Measurements from ENCODE around the gene PPM1D.

PPM1D gene

DNA sequence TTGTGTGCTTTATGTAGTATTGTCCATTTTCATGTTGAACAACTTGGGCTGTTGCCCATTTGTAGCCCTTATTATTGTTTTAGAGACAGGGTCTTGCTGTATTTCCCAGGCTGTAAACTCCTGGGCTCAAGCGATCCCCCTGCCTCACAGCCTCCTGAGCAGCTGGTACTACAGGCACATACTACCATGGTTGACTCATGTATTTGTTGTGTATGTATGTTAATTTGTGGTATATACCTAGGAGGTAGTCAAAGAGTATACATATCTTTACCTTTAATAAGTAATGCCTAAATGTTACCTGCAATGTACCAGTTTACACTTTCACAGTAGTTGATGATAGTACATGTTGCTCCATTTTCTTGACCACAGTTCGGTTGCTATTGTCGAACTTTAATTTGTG is 18.1 kb downstream of the PPM1D start:
- in situ Hi-C loops (cut with MboI; ENCODE audit: low sequenced_read_pairs), result no loop called here

DNA sequence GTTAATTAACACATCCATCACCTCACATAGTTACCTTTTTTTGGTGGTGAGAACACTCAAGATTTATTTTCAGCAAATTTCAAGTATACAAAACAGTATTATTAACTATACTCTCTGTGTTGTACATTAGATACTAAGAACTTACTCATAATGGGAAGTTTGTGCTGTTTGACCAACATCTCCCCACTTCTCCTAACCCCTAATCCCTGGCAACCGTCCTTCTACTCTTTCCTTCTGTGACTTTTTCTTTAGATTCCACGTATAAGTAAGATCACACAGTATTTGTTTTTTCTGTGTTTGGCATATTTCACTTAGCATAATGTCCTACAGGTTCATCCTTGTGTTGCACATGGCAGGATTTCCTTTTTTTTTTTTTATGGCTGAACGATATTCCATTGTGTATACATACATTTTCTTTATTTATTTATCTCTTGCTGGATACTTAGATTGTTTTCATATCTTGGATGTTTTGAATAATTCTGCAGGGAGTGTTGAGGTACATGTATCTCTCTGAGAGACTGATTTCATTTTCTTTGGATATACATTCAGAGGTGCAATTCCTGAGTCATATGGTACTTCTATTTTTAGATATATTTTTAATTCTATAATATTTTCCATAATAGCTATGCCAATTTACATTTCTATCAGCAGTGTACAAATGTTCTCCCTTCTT is 19.0 kb downstream of the PPM1D start:
- in situ Hi-C loops (cut with MboI; ENCODE audit: low sequenced_read_pairs), result no loop called here

DNA sequence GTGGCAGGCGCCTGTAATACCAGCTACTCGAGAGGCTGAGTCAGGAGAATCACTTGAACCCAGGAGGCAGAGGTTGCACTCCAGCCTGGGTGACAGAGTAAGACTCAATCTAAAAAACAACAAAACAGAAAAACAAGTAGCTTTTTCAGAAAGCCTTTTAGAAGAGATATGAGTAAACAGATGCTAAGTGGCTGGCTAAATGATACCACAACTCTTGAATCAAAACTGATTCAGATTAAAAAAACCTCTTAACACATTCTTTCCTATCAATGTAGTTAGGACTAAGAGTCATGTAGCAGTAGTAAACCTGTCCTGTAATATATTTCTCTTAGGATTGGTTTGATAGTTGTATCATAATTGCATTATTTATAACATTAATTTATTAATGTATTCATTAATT is 23.0 kb downstream of the PPM1D start:
- in situ Hi-C loops (cut with MboI; ENCODE audit: low sequenced_read_pairs), result no loop called here

DNA sequence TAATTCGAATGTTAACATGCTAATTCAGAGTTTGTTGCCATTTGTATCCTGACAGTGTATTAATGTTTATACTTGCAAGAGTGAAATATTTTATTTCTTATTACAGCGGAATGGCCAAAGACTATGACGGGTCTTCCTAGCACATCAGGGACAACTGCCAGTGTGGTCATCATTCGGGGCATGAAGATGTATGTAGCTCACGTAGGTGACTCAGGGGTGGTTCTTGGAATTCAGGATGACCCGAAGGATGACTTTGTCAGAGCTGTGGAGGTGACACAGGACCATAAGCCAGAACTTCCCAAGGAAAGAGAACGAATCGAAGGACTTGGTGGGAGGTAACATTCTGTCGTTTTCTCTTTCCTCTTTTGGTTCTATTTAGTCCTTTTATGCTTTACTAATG is 23.4 kb downstream of the PPM1D start:
- in situ Hi-C loops (cut with MboI; ENCODE audit: low sequenced_read_pairs), result no loop called here

DNA sequence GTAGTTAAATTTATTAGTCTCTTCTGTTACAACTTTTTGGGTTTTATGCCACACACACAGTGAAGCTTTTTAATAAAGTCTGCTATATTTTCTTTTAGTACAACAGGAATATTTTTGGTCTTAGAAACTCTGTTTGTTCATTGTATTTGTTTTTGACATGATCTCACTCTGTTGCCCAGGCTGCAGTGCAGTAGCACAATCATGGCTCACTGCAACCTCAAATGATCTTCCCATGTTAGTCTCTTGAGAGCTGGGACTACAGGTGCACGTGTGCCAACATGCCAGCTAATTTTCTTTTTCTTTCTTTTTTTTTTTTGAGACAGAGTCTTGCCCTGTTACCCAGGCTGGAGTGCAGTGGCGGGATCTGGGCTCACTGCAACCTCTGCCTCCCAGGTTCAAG is 27.1 kb downstream of the PPM1D start:
- in situ Hi-C loops (cut with MboI; ENCODE audit: low sequenced_read_pairs), result no loop called here

DNA sequence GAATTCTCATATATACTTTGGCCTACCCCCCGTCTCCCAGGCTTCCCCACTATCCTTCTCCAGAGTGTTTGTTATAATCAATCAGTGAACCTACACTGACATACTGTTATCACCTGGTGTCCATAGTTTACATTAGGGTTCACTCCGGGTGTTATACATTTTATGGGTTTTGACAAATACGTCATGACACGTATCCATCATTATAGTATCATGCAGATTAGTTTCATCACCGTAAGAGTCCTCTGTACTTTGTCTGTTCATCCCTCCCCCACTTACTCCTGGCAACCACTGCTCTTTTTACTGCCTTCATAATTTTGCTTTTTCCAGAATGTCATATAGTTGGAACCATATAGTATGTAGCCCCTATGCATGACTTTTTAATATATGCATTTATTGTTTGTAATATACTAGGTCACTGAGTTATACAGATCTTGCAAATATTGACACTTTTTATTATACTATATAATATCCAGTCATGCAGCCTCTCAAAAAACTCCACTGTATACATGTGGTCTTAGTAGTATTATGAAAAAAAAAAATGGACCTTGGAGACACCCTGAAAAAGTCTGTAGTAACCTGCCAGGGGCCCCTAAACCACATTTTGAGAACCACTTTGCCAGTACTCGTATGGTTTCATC is 28.4 kb downstream of the PPM1D start:
- in situ Hi-C loops (cut with MboI; ENCODE audit: low sequenced_read_pairs), result no loop called here

DNA sequence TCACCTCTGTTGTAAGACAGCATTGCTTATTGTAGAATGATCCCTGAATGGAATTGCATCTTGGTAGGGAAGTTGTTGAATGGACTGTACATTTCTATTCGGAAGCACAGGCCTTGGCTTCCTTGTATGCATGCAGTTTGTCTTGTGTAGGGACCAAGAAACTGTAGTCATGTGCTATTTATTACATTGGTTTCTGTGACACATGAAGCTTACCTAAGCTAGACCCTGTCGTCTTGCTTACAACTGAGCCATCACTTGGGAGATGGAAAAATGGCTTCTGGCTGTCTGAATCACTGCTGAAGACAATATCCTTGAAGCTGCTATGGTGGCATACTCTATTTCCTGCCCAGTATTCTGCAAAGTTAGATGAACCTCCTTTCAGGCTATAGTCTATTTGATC is 29.1 kb downstream of the PPM1D start:
- in situ Hi-C loops (cut with MboI; ENCODE audit: low sequenced_read_pairs), result no loop called here

DNA sequence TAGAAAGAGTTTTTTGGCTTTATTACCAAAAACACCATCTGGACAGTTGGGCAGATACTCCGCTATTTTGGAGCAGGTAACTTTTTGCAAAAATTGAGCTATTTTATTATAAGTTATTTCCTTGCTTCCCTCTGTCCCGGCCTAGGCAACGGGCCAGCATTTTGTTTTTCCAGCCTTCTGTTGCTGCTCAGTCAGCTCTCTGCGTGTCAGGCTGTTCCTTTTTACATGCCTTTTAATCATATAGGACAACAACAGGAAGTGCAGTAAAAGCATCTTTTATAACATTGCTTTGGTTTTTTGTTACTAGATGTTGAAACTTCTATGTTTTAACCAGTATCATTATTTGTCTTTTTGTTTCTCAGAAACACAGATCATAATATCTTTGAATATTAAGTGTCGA is 30.4 kb downstream of the PPM1D start:
- in situ Hi-C loops (cut with MboI; ENCODE audit: low sequenced_read_pairs), result no loop called here

DNA sequence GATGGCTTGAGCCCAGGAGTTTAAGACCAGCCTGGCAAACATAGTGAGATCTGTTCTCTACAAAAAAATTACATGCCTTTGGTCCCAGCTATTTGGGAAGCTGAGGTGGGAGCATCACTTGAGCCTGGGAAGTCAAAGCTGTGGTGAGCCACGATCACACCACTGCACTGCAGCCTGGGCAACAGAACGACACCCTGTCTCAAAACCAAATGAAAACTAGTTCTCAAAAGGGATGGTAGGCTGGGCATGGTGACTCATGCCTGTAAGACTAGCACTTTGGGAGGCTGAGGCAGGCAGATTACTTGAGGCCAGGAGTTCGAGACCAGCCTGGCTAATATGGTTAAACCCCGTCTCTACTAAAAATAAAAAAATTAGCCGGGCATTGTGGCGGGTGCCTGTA is 31.1 kb downstream of the PPM1D start:
- in situ Hi-C loops (cut with MboI; ENCODE audit: low sequenced_read_pairs), result no loop called here

DNA sequence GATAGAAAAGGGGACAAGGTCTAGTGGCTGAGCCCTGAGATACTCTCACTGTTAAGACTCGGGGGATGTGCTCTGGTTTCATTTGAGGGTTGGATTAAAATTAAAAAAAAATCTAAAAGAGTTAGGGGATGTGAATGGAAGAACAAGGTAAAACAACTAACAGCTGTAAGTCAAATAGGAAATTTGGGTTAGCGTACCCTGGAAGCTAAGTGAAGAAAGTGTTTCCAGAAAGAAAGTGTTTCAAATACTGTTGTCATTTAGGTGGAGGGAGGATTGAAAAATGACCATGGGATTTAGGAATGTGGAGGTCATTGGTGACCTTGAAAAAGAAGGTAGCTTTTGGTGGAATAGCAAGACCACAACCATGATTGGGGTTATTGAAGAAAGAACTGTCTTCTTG is 37.7 kb downstream of the PPM1D start:
- in situ Hi-C loops (cut with MboI; ENCODE audit: low sequenced_read_pairs), result no loop called here

DNA sequence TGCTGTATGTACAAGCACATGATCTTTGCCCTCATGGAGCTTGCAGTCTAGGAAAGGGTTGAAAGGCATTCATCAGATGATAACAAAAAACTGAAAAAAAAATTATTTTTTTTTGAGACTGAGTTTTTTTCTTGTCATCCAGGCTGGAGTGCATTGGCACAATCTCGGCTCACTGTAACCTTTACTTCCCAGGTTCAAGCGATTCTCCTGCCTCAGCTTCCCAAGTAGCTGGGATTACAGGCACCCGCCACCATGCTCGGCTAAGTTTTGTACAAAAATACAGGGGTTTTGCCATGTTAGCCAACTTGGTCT is 39.0 kb downstream of the PPM1D start:
- in situ Hi-C loops (cut with MboI; ENCODE audit: low sequenced_read_pairs), result no loop called here

DNA sequence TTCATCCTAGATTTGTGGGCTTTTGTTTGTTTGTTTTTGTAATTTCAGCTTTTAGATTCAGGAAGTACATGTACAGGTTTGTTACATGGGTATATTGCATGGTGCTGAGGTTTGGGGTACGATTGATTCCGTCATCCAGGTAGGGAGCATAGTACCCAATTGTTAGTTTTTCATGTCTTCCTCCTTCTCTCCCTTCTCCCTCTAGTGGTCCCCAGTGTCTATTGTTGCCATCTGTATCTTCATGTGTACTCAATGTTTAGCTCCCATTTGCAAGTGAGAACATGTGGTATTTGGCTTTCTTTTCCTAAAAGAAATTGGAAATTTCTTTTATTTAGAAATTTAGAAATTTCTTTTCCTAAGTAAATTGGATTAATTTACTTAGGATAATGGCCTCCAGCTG is 40.5 kb downstream of the PPM1D start:
- in situ Hi-C loops (cut with MboI; ENCODE audit: low sequenced_read_pairs), result no loop called here

DNA sequence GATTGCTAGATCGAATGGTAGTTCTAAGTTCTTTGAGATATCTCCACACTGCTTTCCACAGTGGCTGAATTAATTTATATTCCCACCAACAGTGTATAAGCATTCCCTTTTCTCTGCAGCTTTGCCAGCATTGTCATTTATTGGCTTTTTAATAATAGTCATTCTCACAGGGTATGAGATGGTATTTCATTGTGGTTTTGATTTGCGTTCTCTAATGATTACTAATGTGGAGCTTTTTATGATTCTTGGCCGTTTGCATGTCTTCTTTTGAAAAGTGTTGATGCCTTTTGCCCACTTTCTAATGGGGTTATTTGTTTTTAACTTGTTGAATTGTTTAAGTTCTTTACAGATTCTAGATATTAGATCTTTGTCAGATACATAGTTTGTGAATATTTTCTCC is 41.1 kb downstream of the PPM1D start:
- in situ Hi-C loops (cut with MboI; ENCODE audit: low sequenced_read_pairs), result no loop called here

DNA sequence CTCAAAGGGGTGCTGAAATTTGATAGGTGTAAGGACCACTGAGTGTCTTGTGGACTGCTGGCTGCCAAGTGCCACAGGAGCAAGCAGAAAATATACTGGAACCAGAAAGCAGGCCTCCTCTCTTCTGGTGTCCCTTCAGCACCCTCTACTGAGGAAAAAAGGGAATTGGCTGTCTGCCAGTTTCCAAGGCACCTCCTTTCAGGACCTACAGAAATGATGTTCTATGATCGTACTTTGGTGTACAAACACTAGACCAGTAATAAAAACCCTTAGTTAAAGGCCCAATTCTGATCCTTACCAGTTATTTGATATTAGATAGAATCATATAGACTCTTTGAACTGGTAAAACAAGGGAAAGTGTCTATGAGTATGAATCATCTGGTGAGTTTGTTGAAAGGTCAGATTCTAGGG is 41.8 kb downstream of the PPM1D start:
- in situ Hi-C loops (cut with MboI; ENCODE audit: low sequenced_read_pairs), result no loop called here

DNA sequence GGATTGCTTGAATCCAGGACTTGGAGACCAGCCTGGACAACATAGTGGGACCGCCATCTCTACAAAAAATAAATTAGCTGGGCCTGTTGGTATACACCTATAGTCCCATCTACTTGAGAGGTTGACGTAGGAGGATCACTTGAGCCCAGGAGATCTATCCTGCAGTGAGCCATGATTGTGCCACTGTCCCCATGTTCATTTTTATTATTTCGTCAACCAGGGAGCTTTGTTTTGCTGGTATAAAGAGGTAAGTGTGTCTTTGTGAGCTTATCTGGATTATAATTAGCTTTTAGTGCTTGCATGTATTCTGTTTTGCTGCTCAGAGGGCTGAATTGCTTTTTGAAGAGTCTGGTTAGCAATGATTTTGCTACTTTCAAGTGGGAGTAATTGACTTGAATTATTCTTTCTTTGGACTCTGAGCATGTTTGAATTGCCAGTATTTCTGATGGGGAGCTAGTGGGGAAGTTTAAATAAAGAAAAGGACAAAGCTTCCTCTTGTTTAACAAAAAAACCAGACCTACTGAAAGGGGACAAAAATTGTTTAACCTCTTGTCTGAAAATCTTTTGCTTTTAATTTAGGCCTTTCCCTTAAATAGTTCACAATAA is 46.0 kb downstream of the PPM1D start:
- in situ Hi-C loops (cut with MboI; ENCODE audit: low sequenced_read_pairs), result no loop called here

DNA sequence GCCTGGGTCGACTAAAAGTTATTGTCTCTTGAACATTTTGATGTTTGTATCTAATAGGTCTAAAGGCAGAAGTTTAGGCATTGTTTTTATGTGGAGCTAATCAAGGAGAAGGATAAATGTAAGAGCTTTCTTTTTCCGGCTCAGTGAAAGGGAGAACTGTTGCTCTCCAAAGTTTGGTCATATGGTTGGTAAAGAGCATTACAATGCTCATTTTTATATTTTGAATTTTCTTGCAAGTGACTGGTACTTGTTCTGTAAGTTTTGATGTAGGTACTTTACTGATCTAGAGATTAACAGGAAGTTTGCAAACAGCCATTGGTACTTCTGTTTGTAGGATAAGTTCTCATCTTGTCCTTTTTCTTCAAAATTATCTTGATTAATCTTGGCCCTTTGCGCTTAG is 46.7 kb downstream of the PPM1D start:
- in situ Hi-C loops (cut with MboI; ENCODE audit: low sequenced_read_pairs), result no loop called here

DNA sequence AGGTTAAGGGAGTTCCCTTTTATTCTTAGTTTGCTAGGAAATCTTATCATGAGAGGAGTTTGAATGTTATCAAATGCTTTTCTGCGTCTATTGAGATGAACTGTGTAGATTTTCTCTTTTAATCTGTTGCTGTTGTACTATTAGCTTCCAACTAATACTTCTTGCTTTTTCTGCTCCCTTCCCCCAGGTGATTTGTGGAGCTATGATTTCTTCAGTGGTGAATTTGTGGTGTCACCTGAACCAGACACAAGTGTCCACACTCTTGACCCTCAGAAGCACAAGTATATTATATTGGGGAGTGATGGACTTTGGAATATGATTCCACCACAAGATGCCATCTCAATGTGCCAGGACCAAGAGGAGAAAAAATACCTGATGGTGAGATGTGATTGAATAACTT is 47.7 kb downstream of the PPM1D start:
- in situ Hi-C loops (cut with MboI; ENCODE audit: low sequenced_read_pairs), result no loop called here

DNA sequence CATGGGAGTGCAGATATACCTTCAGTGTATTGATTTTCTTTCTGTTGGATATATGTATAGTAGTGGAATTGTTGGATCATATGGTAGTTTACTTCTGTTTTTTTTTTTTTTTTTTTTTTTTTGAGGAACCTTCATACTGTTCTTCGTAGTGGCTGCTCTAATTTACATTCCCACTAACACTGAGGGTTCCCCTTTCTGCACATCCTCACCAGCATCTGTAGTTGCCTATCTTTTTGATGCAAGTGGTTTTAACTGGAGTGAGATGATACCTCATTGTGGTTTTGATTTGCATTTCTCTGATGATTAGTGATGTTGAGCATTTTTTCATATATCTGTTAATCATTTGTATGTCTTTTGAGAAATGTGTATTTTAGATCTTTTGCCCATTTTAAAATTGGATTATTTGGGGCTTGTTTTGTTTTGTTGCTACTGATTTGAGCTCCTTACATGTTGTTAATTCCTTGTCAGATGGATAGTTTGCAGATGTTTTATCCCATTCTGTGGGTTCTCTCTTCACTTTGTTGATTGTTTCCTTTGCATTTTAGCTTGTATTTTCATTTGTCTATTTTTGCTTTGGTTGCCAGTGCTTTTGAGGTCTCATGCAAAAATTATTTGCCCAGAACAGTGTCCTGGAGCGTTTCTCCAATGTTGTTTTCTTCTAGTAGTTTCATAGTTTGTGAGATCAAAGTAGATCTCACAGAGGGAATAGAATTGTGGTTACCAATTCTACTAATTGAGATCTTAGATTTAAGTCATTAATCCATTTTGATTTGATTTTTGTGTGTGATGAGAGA is 52.7 kb downstream of the PPM1D start:
- in situ Hi-C loops (cut with MboI; ENCODE audit: low sequenced_read_pairs), result no loop called here

DNA sequence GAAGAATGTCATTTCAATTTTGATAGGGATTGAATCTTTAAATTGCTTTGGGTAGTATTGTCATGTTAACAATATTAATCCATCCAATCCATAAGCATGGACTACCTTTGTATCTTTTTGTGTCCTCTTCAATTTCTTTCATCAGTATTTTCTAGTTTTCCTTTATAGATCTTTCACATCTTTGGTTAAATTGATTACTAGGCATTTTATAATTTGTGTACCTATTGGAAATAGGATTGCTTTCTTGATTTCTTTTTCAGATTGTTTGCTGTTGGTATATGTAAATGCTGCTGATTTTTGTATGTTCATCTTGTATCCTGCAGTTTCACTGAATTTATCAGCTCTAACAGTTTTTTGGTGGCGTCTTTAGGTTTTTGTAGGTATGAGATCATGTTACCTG is 53.6 kb downstream of the PPM1D start:
- in situ Hi-C loops (cut with MboI; ENCODE audit: low sequenced_read_pairs), result no loop called here

DNA sequence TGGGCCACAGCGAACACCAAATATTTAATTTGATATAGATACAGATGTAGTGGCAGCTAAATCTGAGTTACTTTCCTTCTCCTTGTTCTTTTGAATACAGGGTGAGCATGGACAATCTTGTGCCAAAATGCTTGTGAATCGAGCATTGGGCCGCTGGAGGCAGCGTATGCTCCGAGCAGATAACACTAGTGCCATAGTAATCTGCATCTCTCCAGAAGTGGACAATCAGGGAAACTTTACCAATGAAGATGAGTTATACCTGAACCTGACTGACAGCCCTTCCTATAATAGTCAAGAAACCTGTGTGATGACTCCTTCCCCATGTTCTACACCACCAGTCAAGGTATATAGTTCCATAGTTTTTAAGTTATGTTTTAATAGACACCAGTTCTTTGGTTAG is 56.5 kb downstream of the PPM1D start:
- in situ Hi-C loops (cut with MboI; ENCODE audit: low sequenced_read_pairs), result no loop called here

DNA sequence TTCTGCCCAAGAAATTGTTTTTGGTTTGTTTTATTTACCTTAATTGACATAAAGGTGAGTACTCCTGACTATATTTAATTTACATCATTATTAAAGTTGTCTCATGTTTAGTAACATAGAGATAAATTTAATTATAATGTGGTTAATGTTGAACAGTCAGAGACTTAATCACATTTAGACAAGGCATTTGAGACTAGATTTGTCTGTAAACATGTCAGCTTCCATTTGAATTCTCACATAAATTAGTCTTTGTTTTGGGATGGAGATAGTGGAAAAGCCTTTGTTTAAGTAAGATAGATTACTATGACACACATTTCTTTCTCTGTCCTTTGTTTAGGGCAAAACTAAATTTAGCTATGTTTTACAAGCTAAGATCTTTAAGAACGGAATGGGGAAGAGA is 59.2 kb downstream of the PPM1D start:
- in situ Hi-C loops (cut with MboI; ENCODE audit: low sequenced_read_pairs), result no loop called here

DNA sequence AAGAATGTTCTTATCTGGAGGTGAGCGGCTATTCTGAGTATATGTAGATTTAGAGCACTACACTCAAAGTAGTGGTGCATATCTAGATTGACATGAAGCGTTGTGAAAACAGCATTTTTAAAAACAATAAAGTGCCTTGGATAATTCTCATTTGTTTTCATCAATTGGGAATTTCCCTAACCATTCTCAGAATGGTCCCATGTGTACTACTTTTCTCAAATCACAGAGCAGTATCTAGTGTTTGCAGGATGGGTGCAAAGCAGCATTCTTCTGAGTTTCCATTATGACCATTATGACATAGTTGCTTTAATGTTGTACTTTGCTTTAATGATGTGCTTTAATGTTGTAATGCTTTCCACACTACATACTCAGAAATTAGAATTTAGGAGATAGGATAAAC is 61.5 kb downstream of the PPM1D start:
- in situ Hi-C loops (cut with MboI; ENCODE audit: low sequenced_read_pairs), result no loop called here
